NCI-H2029 treated with DMSO at 0.1 percent for 48 hours (cell line): ENCODE measurements around the gene SPCS3.

ENCODE experiments used
- DNase-seq: peaks from one replicate; lab custom pipeline; 2025; lab: John Stamatoyannopoulos, UW

The SPCS3 gene

DNA sequence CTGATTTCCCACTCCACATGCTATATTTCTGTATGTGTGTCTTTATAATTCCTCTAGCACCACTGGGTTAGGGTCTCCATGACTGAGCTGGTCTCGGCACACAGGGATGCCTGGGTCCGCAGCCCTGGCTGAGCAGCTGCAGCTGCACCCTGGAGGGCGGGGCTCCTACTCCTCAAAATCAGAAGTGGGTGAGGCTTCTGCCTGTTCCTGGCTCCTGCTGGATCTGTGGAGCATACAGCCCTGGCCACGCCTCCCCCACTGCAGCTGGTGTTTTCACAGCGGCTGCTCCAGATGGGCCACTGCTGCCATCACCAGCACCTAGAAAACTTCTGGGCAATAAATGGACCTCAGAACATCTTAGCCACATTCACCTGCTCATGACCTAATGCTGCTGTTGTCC, 30.9 kb downstream of the SPCS3 start:
- no peak for DNase-seq

DNA sequence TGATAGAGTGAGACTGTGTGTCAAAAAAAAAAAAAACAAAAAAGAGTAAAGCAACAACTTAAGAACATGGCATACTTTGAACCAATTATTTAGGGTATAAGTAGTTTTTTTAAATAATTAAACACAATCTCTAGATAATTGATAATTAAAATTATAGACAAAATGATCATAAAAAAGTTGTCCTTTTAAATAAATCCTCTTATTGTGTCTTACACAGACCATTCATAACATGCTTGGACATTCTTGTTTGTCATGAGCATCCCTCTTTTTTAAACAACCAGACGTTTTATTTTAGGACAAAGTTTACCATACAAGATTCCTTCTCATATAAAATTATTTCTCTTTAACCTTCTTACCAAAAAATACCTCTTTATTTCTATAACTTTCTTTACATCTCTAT, 35.1 kb downstream of the SPCS3 start:
- DNase-seq = no peak

DNA sequence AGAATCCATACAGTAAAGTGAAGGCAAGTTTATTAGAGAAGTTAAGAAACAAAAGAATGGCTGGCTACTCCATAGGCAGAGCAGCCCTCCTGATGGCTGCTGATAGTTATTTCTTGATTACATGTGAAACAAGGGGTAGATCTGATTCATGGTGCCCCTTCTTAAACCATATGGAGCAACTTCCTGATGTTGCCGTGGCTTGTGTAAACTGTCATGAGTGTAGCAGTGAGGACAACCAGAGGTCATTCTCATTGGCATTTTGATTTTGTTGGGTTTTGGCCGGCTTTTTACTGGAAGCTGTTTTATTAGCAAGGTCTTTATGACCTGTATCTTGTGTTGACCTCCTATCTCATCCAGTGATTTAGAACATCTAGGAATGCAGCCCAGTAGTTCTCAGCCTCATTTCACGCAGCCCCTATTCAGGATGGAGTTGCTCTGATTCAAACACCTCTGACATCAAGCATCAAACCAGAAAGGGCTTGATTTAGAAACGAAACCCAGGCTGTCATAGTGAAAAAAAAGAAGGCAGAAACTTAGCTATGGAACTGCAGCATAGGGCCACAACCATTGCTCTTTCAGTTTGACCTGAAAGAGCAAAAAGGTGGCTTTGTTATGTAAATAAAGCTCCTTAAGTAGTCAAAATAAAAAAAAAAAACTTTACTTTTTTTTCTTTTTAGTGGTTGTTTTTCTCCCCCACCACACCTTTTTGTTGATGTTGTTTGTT, 37.8 kb downstream of the SPCS3 start:
- no peak for DNase-seq

DNA sequence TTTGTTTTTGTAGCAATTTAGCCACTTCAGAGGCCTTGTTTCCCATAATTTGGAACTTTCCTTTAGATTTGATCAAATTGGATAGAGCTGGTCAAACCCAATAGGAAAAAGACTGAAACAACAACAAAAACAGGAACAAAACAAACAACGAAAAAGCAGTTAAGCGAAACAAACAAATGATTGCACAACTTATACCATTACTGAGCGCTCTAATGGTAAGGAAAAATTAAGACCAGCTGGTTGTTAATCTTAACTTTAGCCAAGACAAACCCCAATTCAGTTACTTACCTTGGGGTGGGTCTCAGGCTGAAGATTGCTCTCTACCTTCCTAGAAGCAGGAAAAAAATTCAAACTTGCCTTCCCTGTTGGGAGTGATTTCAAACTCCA, 38.3 kb downstream of the SPCS3 start:
- no peak for DNase-seq

DNA sequence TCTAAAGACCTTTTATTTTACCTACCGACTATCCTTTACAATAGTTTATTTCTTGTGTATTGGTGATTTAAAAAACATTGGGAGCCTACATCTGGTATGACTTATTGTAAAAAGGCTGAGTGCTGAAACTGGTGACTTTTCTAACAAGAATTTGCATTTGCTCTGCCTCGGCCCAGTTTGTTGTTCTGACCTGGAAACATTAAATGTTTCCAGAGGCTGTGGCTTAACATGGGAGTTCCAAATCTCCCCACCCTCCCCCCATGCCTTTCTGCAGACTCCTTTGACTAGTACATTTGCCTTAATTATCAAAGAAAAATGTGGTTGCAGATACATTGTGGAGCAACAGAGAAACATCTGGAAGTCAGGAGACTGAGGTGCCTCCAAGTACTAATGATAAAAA, 39.8 kb downstream of the SPCS3 start:
- no peak for DNase-seq

DNA sequence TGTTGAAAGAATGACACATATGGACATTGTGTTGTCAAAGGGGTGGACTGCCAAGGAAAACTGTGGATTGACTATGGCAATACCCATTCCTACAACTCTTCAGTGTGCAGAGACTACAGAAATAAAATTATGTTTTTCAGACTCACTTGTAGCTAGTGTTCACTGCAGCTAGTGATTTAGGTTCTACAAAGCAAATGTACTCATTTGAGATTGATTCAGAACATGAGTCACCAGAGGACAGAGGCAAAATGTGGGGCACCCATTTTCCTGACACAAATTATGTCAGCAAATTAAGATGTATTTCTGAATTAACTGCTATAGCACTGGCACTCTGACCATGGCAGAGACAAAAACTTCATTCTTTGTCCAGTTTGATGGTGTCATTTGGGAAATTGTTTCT, 40.7 kb downstream of the SPCS3 start:
- DNase-seq = no peak

DNA sequence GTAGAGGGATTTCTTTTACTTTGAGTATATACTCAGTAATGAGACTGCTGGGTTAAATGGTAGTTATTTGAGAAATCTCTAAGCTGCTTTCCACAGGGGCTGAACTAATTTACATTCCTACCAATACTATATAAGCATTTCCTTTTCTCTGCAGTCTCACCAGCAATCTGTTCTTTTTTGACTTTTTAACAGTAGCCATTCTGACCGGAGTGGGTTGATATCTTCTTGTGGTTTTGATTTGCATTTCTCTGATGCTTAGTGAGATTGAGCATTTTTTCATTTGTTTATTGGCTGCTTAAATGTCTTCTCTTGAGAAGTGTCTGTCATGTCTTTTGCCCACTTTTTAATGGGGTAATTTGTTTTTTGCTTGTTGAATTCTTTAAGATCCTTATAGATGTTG, 43.3 kb downstream of the SPCS3 start:
- no peak for DNase-seq

DNA sequence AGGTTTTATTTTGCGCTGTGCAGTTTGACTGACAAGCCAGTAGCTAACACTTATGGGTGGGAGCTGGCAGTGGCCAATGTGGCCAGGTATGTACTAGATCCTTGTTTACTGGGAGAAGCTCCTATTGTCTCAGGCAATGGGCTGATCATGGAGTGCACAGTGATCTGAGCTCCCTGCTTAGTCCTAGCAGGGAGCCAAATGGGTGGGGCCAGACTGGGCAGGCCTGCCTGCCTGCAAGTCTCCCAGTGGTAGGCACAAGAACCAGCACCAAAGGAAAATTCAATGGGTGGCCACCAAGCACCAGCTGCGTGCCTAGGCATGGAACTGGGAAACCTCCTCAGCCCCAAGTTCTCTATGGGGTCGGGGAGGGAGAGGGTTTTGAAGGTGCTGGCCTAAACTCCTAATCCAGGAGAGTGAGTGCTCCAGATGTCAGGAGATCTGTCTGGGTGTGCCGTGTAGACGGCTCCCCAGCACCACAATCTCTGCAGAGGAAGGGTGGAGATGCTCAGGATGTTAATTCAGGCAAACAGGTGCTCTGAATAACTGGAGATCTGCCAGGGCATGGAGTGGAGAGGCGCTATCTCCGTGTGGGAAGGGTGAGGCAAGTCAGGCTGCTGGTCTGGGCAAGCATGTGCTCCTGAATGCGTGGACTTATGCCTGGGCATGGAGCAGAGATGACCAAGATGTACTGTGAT, 48.2 kb downstream of the SPCS3 start:
- no peak for DNase-seq

DNA sequence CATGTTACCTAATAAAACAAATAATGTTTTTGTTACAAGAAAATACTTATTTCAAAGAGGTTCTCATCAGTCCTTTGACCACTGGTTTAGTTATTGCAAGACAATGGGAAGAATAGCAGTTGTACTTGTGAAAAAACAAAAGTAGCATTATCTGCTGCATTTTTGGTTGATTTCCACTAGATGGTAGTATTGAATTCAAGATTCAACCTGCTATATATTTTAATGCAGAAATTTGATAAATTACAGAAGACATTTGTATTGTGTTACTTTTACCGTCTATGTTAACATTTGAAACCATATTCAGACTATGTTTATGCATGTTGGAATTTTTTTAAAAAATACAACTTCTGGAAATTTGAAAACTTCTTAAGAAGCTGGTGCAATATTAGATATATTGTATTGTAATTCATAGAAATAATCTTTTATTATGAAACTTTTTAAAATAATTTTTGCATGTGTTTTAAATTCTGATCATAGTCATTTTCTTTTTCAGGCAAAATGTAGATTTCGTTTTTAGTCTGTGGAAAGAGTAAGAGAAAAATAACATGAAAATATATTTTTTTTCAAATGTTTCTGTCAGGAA, 56.4 kb downstream of the SPCS3 start:
- DNase-seq = no peak

DNA sequence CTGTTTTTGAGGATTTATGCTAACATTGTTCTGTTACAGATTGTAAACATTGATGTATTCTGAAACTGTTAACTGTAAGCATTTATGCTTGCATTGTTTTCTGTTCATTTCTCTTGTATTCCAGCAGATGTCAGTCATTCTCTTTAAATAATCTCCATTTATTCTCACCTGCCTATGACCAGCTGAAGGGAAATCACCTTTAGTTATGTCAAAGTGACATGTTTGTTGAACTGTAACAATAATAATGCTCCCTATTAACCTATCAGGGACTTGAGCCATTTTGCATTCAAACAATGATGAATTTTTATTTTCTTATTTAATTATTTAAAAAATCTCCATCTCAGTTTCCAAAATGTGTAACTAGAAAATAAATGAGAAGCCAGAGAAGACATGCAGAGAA, 58.0 kb downstream of the SPCS3 start:
- DNase-seq = no peak

DNA sequence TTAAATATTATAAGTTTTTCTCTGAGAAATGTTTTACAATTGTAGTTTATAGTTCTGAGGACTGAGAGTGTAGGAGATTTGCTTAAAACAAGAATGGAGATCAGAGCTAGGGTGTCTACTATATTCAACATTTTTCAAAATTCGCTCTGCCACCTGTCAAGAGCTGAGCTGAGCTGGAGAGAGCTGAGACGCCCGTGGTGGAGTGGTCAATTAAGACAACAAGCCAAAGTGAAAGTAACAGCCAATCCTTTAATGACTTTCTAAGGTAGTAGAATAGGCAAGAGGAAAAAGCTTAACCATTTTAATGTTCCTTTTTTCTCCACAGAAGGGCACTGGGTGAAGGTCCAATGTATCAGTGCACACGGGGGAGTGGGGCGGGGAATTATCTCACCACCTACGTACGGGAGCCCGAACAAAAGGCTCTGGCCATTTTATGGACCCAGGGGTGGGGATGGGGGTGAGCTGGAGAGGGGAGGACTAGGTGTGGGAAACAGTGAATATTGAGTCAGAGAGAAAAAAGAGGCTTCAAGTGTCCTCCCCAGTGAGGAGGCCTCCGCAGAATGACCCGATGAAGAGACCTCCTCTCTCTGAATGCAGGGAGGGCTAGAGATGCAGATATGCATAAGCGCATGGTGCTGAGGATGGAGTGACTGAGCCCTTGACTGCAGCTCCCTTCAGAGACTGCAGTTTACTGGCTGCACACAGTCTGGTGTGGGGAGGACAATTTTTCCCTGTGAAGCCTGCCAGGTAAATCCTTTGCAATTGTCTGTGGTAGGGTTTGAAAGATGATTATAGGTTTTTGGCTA, 60.8 kb downstream of the SPCS3 start:
- DNase-seq = no peak
